ENCODE measurements around the gene ANKS1B.

DNA sequence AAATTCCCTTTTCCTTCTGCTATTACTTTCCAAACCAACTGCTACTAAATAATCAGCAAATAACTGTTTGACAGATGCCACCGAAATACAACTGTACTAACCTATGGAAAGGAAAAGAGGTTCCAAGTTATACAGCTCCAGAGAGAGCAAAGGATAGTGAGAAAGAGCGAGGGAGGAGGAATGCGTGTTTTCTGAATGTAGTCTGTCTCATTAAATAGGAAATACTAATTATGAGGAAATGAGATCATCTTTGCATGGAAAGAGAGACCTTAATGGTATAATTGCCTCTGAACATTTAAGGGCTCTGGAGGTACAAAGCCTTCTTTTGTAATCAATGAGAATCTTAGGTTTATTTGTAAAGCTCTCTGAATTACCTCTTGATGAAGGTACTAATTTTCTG is 1144.4 kb downstream of the ANKS1B start:
- TF ChIP-seq RAD21 (IDR thresholded peaks at IDR 0.05) (no peak), NR2F2 (IDR thresholded peaks at IDR 0.05) (no peak), FOXA1 (IDR thresholded peaks at IDR 0.05) (no peak), TAF1 (conservative IDR thresholded peaks at IDR 0.05) (no peak)
- TF ChIP-seq, protein P1, sequence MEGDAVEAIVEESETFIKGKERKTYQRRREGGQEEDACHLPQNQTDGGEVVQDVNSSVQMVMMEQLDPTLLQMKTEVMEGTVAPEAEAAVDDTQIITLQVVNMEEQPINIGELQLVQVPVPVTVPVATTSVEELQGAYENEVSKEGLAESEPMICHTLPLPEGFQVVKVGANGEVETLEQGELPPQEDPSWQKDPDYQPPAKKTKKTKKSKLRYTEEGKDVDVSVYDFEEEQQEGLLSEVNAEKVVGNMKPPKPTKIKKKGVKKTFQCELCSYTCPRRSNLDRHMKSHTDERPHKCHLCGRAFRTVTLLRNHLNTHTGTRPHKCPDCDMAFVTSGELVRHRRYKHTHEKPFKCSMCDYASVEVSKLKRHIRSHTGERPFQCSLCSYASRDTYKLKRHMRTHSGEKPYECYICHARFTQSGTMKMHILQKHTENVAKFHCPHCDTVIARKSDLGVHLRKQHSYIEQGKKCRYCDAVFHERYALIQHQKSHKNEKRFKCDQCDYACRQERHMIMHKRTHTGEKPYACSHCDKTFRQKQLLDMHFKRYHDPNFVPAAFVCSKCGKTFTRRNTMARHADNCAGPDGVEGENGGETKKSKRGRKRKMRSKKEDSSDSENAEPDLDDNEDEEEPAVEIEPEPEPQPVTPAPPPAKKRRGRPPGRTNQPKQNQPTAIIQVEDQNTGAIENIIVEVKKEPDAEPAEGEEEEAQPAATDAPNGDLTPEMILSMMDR (IDR thresholded peaks at IDR 0.05; ENCODE audit: low read depth, low read length, missing input control), result no peak
- TF ChIP-seq, protein P2, sequence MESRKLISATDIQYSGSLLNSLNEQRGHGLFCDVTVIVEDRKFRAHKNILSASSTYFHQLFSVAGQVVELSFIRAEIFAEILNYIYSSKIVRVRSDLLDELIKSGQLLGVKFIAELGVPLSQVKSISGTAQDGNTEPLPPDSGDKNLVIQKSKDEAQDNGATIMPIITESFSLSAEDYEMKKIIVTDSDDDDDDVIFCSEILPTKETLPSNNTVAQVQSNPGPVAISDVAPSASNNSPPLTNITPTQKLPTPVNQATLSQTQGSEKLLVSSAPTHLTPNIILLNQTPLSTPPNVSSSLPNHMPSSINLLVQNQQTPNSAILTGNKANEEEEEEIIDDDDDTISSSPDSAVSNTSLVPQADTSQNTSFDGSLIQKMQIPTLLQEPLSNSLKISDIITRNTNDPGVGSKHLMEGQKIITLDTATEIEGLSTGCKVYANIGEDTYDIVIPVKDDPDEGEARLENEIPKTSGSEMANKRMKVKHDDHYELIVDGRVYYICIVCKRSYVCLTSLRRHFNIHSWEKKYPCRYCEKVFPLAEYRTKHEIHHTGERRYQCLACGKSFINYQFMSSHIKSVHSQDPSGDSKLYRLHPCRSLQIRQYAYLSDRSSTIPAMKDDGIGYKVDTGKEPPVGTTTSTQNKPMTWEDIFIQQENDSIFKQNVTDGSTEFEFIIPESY (IDR thresholded peaks at IDR 0.05), result no peak
